ENCODE data around the gene MANBA.

Gene MANBA

GRCh38 chr4:102678107-102678506 lies 82.7 kb downstream of the MANBA start:
- no peak for TF ChIP-seq CTCF (IDR thresholded peaks at IDR 0.05; ENCODE audit: extremely low read depth, insufficient read depth, missing control alignments)
- DNase-seq (ENCODE audit: low spot score): no peak
- in situ Hi-C loops (cut with MboI; ENCODE audit: low pct_unique_long_range_greater_than_20kb, low sequenced_read_pairs, unreplicated experiment): no loop called here

DNA sequence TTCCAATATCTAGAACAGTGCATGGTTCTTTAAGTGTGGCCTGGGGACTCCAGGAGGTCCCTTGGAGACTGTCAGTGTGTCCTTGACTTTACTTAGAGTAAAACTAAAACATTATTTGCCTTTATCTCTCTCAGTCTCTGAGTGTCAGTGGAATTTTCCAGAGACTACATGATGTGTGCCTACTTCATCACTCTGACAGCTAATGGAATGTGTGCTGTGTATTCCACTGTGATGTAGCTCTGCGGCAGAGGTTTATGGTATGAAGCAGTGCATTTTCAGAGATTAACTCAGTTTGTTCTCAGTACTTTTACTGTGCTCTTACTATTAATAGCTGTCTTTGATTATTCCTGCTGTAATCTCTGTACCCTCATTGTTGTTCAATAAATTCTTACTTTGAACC lies 85.6 kb downstream of the MANBA start:
- DNase-seq (ENCODE audit: low spot score): no peak
- TF ChIP-seq CTCF (IDR thresholded peaks at IDR 0.05; ENCODE audit: extremely low read depth, insufficient read depth, missing control alignments): no peak
- in situ Hi-C loops (cut with MboI; ENCODE audit: low pct_unique_long_range_greater_than_20kb, low sequenced_read_pairs, unreplicated experiment): no loop called here

DNA sequence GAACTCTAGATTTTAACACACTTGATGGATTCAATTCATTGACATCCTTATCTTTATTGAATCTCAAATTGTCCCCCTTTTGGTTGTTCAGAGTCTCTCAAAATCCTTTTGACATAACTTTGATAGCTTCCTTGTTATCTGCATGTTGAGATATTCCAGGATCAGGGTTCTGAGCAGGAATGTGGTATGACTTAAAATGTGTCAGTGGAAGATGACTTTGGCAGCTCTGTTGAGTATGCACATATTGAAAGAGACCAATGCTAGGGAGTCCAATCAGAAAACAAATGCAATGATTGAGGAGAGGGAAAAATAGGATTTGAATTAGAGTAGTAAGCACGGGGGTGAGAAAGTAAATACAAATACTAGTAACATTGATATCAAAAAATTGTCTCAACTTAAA lies 93.8 kb downstream of the MANBA start:
- no peak for TF ChIP-seq CTCF (IDR thresholded peaks at IDR 0.05; ENCODE audit: extremely low read depth, insufficient read depth, missing control alignments)
- in situ Hi-C loops (cut with MboI; ENCODE audit: low pct_unique_long_range_greater_than_20kb, low sequenced_read_pairs, unreplicated experiment): no loop called here
- no peak for DNase-seq (ENCODE audit: low spot score)

DNA sequence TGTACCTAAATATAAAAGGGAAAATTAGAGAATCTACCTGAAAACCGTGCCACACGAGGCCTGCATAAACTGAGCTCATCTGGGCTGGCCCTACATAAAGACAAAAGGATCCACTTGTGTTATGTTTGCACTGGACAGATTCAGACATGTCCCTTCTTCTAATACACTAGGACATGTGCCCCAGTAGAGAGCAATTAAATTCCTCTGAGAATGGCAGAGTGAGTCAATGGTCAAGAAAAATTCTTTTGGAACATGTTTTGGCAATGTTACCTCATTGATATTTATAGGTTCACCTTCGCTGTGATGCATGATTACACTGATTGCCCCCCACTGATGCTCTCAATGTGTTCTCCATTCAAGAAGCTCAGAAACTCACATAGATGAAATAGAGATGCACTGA lies 95.2 kb downstream of the MANBA start:
- TF ChIP-seq CTCF (IDR thresholded peaks at IDR 0.05; ENCODE audit: extremely low read depth, insufficient read depth, missing control alignments): no peak
- DNase-seq (ENCODE audit: low spot score): no peak
- in situ Hi-C loops (cut with MboI; ENCODE audit: low pct_unique_long_range_greater_than_20kb, low sequenced_read_pairs, unreplicated experiment): no loop called here

- TF ChIP-seq CTCF (IDR thresholded peaks at IDR 0.05; ENCODE audit: extremely low read depth, insufficient read depth, missing control alignments): no peak
- DNase-seq (ENCODE audit: low spot score): no peak
- in situ Hi-C loops (cut with MboI; ENCODE audit: low pct_unique_long_range_greater_than_20kb, low sequenced_read_pairs, unreplicated experiment): no loop called here
Measured at GRCh38 chr4:102663073-102663472, 97.7 kb downstream of the MANBA start.

GRCh38 chr4:102657206-102657605 lies 103.6 kb downstream of the MANBA start:
- TF ChIP-seq CTCF (IDR thresholded peaks at IDR 0.05; ENCODE audit: extremely low read depth, insufficient read depth, missing control alignments): no peak
- in situ Hi-C loops (cut with MboI; ENCODE audit: low pct_unique_long_range_greater_than_20kb, low sequenced_read_pairs, unreplicated experiment): no loop called here
- no peak for DNase-seq (ENCODE audit: low spot score)

- in situ Hi-C loops (cut with MboI; ENCODE audit: low pct_unique_long_range_greater_than_20kb, low sequenced_read_pairs, unreplicated experiment): no loop called here
- no peak for TF ChIP-seq CTCF (IDR thresholded peaks at IDR 0.05; ENCODE audit: extremely low read depth, insufficient read depth, missing control alignments)
- DNase-seq (ENCODE audit: low spot score): no peak
Measured at GRCh38 chr4:102647117-102647516, 113.7 kb downstream of the MANBA start.
